Naive B cell (primary cell): Measurements from ENCODE around the gene DPYD. TPM values are rescaled to one million over a fixed set of nuclear protein-coding genes. Genes with fewer than 3 reads are reported as not detected.

Source experiments
- ATAC-seq, 2 donors: fragments of 150-1000 bp; cut with Tn5 transposase; 2 replicates each; pipeline ENCODE4 v1.10.0; 2021; ENCODE audit warnings: low read depth in 2 of 2, mild to moderate bottlenecking in 2 of 2, moderate library complexity in 2 of 2
- DNase-seq: peaks from one replicate; pipeline ENCODE4 v3.0.0; 2022
- H3K27ac Mint-ChIP-seq, 6 donors: one replicate each; pipeline ENCODE4 v1.8.0; 2020 to 2022; ENCODE audit warnings: mild to moderate bottlenecking in 6 of 6, mixed read lengths in 6 of 6, moderate library complexity in 5 of 6, inconsistent platforms in 2 of 6
- H3K27me3 Mint-ChIP-seq, 3 donors: one replicate each; pipeline ENCODE4 v1.8.0; 2021 to 2022; ENCODE audit warnings: mixed read lengths in 3 of 3, mild to moderate bottlenecking in 1 of 3
- H3K36me3 Mint-ChIP-seq, 2 donors: one replicate each; pipeline ENCODE4 v1.8.0; 2020 to 2022; ENCODE audit warnings: mixed read lengths in 2 of 2, inconsistent platforms in 1 of 2, mild to moderate bottlenecking in 1 of 2
- H3K4me1 Mint-ChIP-seq, 3 donors: one replicate each; pipeline ENCODE4 v1.8.0; 2020 to 2022; ENCODE audit warnings: mixed read lengths in 3 of 3, inconsistent platforms in 1 of 3, mild to moderate bottlenecking in 1 of 3, moderate library complexity in 1 of 3
- H3K4me3 Mint-ChIP-seq, 8 donors: one replicate each; pipeline ENCODE4 v1.8.0; 2020 to 2022; ENCODE audit warnings: mild to moderate bottlenecking in 8 of 8, mixed read lengths in 8 of 8, moderate library complexity in 8 of 8, inconsistent platforms in 2 of 8
- H3K9me3 Mint-ChIP-seq, 7 donors: one replicate each; pipeline ENCODE4 v1.8.0; 2020 to 2022; ENCODE audit warnings: mixed read lengths in 7 of 7, mild to moderate bottlenecking in 5 of 7, inconsistent platforms in 2 of 7, moderate library complexity in 1 of 7
- polyA plus RNA-seq, 6 donors: library from polyadenylated mRNA; unstranded; fragments of 300-500 nt; fragmentation: Illumina TruSeq; gene quantifications; one replicate each; pipeline ENCODE4 v1.2.3, GENCODE V29; 2021; ENCODE audit warnings: low read depth in 6 of 6

The DPYD gene
- polyA plus RNA-seq, 6 donors from 2014 or later: 13.9 to 24.6 (median 19.1) TPM

DNA sequence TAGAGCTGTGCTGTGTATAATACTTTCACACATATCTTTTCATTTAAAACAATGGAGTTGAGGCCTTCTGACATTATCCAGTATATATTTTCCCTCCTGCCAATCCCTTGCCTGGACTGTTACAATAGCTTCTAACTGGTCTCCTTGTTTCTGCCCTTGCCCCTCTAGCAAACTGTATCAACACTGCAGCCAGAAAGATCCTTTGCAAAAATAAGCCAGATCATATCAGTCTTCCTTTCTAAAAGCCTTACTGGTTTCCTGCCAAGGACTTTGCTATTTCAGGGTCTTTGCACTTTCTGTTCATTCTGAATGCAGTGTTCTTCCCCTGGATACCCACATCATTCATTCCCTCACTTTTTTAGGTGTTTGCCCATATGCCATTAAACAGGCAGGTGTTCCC lies 829.2 kb downstream of the DPYD start:
- Mint-ChIP-seq H3K27me3 (no peaks in the 10 kb centered on the region), H3K36me3 (peaks cover 3 to 4% of the 10 kb centered on the region in 2 donors), H3K4me1 (no peaks in the 10 kb centered on the region), H3K9me3 (no peaks in the 10 kb centered on the region), H3K27ac (no peak overlapping the region), H3K4me3 (peak overlapping the region in 1 of 8 donors; percentile 9)
- ATAC-seq (no peak), DNase-seq (no peak)

DNA sequence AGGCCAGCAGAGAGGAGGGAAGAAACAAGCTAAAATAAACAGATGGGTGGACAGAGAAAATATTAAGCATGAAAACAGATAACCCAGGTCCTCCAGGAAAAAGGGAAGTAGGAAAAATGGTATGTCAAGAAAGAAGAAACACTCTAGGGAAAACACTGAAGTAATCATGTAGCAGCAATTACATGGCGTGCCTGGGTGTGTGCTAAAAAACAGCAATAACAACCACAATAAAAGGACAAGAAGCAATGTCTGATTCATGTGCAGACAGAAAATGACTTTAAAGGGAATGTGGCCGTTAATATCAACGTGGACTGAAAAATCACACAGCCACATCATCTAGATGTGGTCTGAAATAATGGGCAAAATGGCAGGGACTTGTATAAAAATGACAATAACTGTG lies 829.6 kb downstream of the DPYD start:
- Mint-ChIP-seq H3K27me3 (no peaks in the 10 kb centered on the region), H3K27ac (no peak overlapping the region), H3K4me1 (no peaks in the 10 kb centered on the region), H3K36me3 (no peaks in the 10 kb centered on the region), H3K9me3 (no peaks in the 10 kb centered on the region), H3K4me3 (no peak overlapping the region)
- no peak for ATAC-seq
- no peak for DNase-seq

DNA sequence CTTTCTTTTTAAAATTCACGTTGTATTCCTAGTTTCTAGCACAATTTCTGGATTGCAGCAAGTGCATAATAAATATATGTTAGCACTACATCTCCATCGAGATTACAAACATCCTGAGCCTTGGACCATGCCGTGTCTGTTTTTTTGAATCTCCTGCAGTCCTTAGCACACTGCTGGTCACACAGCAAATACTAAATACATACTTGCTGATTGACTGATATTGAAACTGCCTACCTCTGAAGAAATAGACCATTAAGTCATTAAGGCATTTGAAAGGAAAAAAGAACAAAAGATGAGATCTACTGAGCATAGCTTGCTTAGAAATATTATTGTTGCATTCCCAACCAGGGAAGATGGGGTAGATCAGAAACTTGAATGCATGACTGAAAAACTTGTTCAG lies 830.1 kb downstream of the DPYD start:
- no peak overlapping the region for H3K27ac Mint-ChIP-seq
- ATAC-seq: no peak
- H3K27me3 Mint-ChIP-seq: no peaks in the 10 kb centered on the region
- no peaks in the 10 kb centered on the region for H3K9me3 Mint-ChIP-seq
- H3K4me1 Mint-ChIP-seq: no peaks in the 10 kb centered on the region
- DNase-seq: no peak
- no peaks in the 10 kb centered on the region for H3K36me3 Mint-ChIP-seq
- H3K4me3 Mint-ChIP-seq: no peak overlapping the region

DNA sequence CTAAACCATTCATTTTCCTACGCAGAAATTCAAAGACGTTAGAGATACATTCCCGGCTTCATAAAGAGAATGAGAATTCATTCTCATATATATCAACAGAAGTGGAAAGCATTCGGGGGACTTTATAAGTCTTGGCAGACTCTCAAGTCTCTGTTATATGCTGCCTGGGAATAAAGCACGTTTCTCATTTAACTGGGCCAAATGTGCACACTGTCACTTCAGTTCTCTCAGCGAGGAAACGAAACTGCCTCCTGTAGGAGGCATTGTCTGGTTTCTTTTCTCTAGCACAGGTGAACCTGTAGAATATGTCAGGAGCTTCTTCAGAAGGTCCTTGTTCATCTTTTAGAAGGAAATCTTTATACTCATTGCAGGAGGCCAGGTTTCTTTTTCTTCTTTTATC lies 831.7 kb downstream of the DPYD start:
- no peak for DNase-seq
- no peak overlapping the region for H3K27ac Mint-ChIP-seq
- H3K4me3 Mint-ChIP-seq: no peak overlapping the region
- no peaks in the 10 kb centered on the region for H3K9me3 Mint-ChIP-seq
- H3K27me3 Mint-ChIP-seq: no peaks in the 10 kb centered on the region
- no peaks in the 10 kb centered on the region for H3K4me1 Mint-ChIP-seq
- no peaks in the 10 kb centered on the region for H3K36me3 Mint-ChIP-seq
- ATAC-seq: no peak

DNA sequence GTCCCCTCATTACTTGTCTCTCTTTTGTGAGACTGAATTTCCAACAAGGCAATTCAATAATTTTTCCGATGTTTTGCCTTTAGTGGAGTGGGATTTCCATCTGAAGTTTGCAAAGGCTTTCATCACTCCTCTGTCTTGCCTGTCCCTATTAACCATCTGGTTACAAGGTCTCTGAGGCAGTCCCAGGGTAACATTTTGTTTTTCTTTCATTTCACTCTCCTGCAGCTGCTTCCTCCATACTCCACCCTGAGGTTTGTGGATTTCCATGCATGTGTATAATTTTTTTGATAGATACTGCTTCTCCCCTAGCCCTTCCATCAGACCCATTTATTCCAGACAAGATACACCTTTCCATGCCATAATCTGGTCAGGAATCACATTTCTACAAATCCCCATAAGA lies 832.4 kb downstream of the DPYD start:
- Mint-ChIP-seq H3K27me3 (no peaks in the 10 kb centered on the region), H3K4me1 (no peaks in the 10 kb centered on the region), H3K4me3 (no peak overlapping the region), H3K9me3 (no peaks in the 10 kb centered on the region), H3K27ac (no peak overlapping the region), H3K36me3 (no peaks in the 10 kb centered on the region)
- no peak for ATAC-seq
- DNase-seq: no peak

DNA sequence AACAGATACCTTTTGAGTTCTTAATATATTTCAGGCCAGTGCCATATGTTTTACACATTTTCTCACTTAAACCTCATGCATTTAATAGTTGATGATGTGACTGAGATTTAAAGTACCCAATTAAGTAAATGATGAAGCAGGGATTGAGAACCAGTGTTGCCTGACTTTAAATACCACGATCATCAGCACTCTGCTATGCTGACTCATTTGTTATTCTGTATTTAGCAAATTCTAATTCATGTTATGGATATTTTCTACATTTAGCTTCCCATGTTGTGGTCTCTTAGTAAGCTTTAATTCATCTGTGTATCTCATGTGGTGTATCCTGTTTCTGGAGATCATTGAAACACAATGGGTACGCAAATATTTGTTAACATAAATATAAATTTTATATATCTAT lies 836.3 kb downstream of the DPYD start:
- H3K9me3 Mint-ChIP-seq: no peaks in the 10 kb centered on the region
- H3K27me3 Mint-ChIP-seq: no peaks in the 10 kb centered on the region
- peak overlapping the region in 1 of 8 donors; percentile 21 for H3K4me3 Mint-ChIP-seq
- no peaks in the 10 kb centered on the region for H3K36me3 Mint-ChIP-seq
- no peak for ATAC-seq
- no peak for DNase-seq
- no peaks in the 10 kb centered on the region for H3K4me1 Mint-ChIP-seq
- H3K27ac Mint-ChIP-seq: no peak overlapping the region

DNA sequence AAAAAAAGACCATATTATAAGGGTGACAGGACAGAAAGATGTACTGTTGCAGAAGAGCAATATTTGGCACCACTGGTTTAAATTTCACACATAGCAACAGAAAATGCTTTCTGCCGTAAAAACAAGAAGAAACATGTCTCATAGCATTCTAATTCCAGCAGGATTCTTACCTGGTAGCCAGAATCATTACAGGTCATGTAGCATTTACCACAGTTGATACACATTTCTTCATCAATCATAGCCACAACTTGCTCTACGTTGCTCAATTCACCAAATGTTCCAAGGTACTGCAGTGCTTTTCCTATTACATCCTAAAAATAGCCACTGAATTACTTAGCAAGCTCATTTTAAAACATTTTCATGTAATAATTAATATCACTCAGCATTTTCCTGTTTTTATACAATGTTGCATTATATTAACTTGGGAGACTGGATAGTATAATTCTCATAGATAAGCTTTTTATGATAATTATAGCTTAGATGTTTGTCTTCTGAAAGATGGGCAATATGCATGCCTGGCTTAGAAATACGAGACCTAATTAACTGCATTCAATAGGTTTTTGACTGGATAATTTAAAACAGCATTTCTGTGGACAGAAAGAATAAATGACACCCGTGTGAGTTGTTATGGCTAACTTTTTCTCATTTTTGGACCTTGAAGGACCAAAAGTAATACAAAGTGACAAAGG lies 838.5 kb downstream of the DPYD start:
- no peak overlapping the region for H3K4me3 Mint-ChIP-seq
- H3K4me1 Mint-ChIP-seq: no peaks in the 10 kb centered on the region
- peaks cover 0 to 6% of the 10 kb centered on the region in 2 donors for H3K36me3 Mint-ChIP-seq
- peak overlapping the region in 1 of 6 donors; percentile 44 for H3K27ac Mint-ChIP-seq
- no peaks in the 10 kb centered on the region for H3K9me3 Mint-ChIP-seq
- no peaks in the 10 kb centered on the region for H3K27me3 Mint-ChIP-seq
- no peak for ATAC-seq
- no peak for DNase-seq

DNA sequence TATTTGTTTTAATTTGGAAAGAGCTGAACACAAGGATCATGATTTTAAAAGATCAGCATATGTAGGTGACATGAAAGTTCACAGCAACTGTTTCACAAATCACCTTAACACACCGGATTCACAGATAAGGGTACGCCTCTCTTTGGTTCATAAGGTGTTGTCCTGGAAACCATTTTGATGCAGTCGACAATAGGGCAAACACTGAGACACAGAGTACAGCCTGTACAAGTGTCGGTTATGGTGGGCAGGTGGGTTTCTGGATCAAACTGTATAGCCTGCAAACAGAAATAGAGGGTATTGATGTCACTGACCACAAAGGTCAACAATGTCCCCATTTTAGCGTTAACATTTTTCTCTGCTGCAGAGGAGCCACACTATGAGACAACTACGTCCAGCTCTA lies 842.0 kb downstream of the DPYD start:
- DNase-seq (no peak), ATAC-seq (no peak)
- H3K27me3 Mint-ChIP-seq: no peaks in the 10 kb centered on the region
- H3K4me1 Mint-ChIP-seq: no peaks in the 10 kb centered on the region
- peaks cover 0 to 8% of the 10 kb centered on the region in 2 donors for H3K36me3 Mint-ChIP-seq
- no peaks in the 10 kb centered on the region for H3K9me3 Mint-ChIP-seq
- no peak overlapping the region for H3K4me3 Mint-ChIP-seq
- no peak overlapping the region for H3K27ac Mint-ChIP-seq

DNA sequence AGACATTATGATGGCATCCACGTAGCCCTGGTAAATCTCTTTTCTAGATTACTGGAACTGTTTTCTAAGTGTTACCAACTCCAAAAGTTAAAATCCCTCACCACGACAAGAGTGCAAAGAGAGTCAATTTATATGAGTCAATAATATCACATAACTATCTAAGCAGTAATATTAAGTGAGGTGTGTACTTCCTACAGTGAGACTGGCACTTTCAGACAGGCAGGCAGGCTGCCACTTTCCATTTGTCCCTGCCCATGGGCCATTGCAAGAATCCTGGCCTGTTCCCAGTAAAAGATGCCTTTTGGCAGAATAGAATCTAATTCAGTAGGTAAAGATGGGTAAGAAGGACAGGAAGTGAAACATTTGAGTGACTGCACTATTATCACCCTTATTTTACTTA lies 843.6 kb downstream of the DPYD start:
- H3K4me1 Mint-ChIP-seq: no peaks in the 10 kb centered on the region
- H3K27ac Mint-ChIP-seq: no peak overlapping the region
- no peak for ATAC-seq

DNA sequence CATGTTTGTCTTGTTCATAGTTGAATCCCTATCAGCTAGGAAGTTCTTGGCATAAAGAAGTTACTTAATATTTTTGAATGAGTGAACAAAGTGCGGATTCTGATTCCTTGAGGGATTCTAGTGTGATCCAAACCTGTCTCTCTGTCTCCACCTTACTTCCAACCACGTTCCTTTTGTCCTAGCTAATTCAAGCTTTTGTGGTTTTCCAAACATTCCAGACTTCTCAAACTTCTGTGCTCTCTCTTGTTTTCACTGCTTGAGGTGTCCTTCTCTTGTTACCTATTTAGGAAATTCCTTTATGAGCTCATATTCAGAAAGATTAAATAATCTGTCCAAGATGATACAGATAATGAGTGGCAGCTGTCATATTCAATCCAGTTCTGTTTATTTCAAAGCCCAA lies 846.1 kb downstream of the DPYD start:
- Mint-ChIP-seq H3K27me3 (no peaks in the 10 kb centered on the region), H3K9me3 (no peaks in the 10 kb centered on the region), H3K36me3 (peaks cover 0 to 11% of the 10 kb centered on the region in 2 donors), H3K4me1 (no peaks in the 10 kb centered on the region), H3K4me3 (no peak overlapping the region), H3K27ac (no peak overlapping the region)
- ATAC-seq: no peak
- no peak for DNase-seq

More for the DNA sequence above, 843.6 kb downstream of the DPYD start:
- no peaks in the 10 kb centered on the region for H3K27me3 Mint-ChIP-seq
- no peak for DNase-seq
- H3K36me3 Mint-ChIP-seq: peaks cover 0 to 11% of the 10 kb centered on the region in 2 donors
- H3K9me3 Mint-ChIP-seq: no peaks in the 10 kb centered on the region
- no peak overlapping the region for H3K4me3 Mint-ChIP-seq

DNA sequence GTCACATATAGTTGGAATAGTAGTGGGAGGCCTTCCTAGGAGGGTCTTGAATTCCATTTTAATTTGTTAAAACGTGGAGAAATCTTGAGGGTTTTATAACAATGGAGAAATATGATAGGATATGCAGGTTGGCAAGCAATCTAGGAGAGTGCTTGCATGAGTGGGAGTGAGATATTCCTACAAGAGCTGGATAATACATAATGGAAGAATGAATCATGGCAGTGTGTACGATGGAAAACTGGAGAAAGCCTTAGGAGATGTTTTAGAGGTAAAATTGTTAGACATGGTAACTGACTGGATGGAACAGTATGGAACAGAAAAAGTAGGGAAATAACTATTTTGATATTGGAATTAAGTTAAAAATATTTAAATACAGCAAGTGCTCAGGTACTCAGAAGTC lies 846.9 kb downstream of the DPYD start:
- ATAC-seq (no peak), DNase-seq (no peak)
- Mint-ChIP-seq H3K27me3 (no peaks in the 10 kb centered on the region), H3K4me1 (no peaks in the 10 kb centered on the region), H3K27ac (no peak overlapping the region), H3K4me3 (no peak overlapping the region), H3K9me3 (no peaks in the 10 kb centered on the region), H3K36me3 (peaks cover 0 to 6% of the 10 kb centered on the region in 2 donors)

DNA sequence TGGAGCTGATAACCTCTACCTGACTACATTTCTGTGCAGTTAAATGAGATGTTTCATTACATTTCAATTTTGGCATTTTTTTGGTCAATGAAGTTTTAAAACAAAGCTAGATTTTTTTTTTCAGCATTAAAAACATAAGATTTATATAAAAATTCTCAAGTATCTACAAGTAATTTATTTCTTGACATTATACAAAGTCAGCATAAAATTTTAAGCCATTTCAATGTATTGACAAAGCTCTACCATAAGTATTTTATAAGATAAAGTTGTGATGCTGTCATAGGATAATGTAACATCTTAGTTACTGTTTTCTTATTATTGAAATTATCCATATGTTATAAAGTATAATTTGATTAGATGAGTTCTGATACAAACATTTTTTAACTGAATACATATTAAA lies 847.7 kb downstream of the DPYD start:
- DNase-seq (no peak), ATAC-seq (no peak)
- Mint-ChIP-seq H3K36me3 (peaks cover 0 to 5% of the 10 kb centered on the region in 2 donors), H3K27ac (no peak overlapping the region), H3K4me3 (no peak overlapping the region), H3K27me3 (no peaks in the 10 kb centered on the region), H3K9me3 (no peaks in the 10 kb centered on the region), H3K4me1 (no peaks in the 10 kb centered on the region)

DNA sequence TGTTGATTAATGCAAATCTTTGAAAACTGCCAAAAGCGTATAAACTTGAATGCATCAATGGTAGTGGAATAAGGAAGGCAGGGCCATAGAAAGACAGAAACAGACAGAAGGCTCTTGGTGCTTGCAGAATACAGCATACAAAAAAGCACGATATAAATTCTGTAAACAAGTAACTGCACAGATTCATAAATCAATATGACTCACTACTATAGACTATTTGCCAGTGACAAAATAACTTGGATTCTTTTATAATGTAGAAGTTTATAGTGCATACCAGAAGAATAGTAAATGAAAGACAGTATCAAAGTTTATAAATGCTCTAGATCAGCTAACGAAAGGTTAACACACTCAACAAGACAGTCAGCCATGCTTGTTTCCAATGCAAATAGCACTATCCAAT lies 849.7 kb downstream of the DPYD start:
- no peak for DNase-seq
- peaks cover 0 to 5% of the 10 kb centered on the region in 2 donors for H3K36me3 Mint-ChIP-seq
- peaks cover 0 to 4% (median 0%) of the 10 kb centered on the region in 7 donors for H3K9me3 Mint-ChIP-seq

DNA sequence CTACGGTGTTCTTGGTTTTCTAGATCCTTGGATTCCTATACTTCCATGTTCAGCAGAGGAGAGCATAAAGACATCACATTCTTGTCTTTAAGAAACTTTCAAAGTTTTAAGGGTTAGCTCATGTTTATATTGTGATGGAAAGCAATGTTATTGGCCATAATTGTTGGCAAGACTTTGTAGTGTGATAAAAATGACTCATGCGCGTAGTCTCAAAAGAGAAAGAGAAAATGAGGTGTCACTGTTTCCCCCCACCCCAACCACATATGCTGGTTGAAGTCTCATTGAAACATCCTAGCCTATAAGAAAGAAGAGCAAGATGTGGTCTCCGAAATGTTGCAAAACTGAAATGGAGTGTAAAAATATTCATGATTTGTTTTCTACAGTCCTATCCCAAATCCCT lies 850.5 kb downstream of the DPYD start:
- H3K4me1 Mint-ChIP-seq: no peaks in the 10 kb centered on the region
- peaks cover 0 to 5% of the 10 kb centered on the region in 2 donors for H3K36me3 Mint-ChIP-seq
- no peaks in the 10 kb centered on the region for H3K27me3 Mint-ChIP-seq
- no peak overlapping the region for H3K27ac Mint-ChIP-seq
- no peak overlapping the region for H3K4me3 Mint-ChIP-seq
- peaks cover 0 to 8% (median 0%) of the 10 kb centered on the region in 7 donors for H3K9me3 Mint-ChIP-seq
- no peak for ATAC-seq
- DNase-seq: no peak

More for the DNA sequence above, 849.7 kb downstream of the DPYD start:
- Mint-ChIP-seq H3K4me3 (no peak overlapping the region), H3K4me1 (no peaks in the 10 kb centered on the region), H3K27ac (no peak overlapping the region), H3K27me3 (no peaks in the 10 kb centered on the region)
- no peak for ATAC-seq

DNA sequence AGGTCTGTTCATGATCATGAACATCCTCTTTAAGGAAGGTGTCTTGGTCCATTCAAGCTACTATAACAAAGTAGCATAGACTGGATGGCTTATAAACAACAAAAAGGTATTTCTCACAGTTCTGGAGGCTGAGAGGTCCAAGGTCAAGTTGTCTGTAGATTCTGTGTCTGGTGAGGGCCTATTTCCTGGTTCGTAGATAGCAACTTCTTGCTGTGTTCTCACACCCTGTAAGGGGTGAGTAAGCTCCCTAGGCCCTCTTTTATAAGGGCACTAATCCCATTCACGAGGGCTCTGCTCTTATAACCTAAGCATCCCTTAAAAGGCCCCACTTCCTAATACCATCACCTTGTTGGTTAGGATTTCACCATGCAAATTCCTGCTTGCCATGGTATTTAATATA lies 851.5 kb downstream of the DPYD start:
- Mint-ChIP-seq H3K4me1 (no peaks in the 10 kb centered on the region), H3K27ac (no peak overlapping the region), H3K27me3 (no peaks in the 10 kb centered on the region), H3K9me3 (peaks cover 0 to 8% (median 0%) of the 10 kb centered on the region in 7 donors), H3K4me3 (no peak overlapping the region), H3K36me3 (peaks cover 0 to 5% of the 10 kb centered on the region in 2 donors)
- ATAC-seq (no peak), DNase-seq (no peak)
